22Rv1 (cell line): ENCODE results near the gene CTNNAL1.

Experiments
- CTCF ChIP-seq: fragments of 450-650 bp; IDR thresholded peaks from 2 replicates; pipeline ENCODE4 v1.5.1; 2017; ENCODE audit warnings: mild to moderate bottlenecking
- ZFX ChIP-seq: fragments of 450-650 bp; IDR thresholded peaks from 2 replicates; pipeline ENCODE4 v1.6.1; 2017; ENCODE audit warnings: antibody characterized with exemption, borderline replicate concordance

- TF ChIP-seq CTCF (no peak), ZFX (no peak)
These were observed 102.4 kb downstream of the CTNNAL1 start for GRCh38 chr9:108910914-108911313.
